Cerebellar nuclear complex (tissue), 1 donor: ENCODE data around the gene ZNF625.

Experiments used
- DNase-seq, 2 experiments: peaks; one replicate each; lab custom pipeline; 2025; lab: John Stamatoyannopoulos, UW

The ZNF625 gene

GRCh38 chr19:12156223-12157058 is at the start of gene ZNF625:
Gene ZNF625 (minus strand): TSS chr19:12156734. CDS start chr19:12156558, 176 bp downstream.
- DNase-seq = peak; percentile 50 to 86

GRCh38 chr19:12205296-12205695 is 48.8 kb upstream of the ZNF625 start:
- no peak for DNase-seq

GRCh38 chr19:12202250-12202649 is 45.7 kb upstream of the ZNF625 start:
- DNase-seq = no peak

GRCh38 chr19:12199757-12200419 is 43.4 kb upstream of the ZNF625 start:
- DNase-seq = no peak

- DNase-seq = no peak
Measured at GRCh38 chr19:12198136-12198535, 41.6 kb upstream of the ZNF625 start.

GRCh38 chr19:12194827-12195731 is 38.5 kb upstream of the ZNF625 start:
- DNase-seq = peak; percentile 39 to 75

- DNase-seq = no peak
Measured at GRCh38 chr19:12187625-12188024, 31.1 kb upstream of the ZNF625 start.

- DNase-seq = no peak
Measured at GRCh38 chr19:12180377-12180776, 23.8 kb upstream of the ZNF625 start.

- DNase-seq = no peak
Measured at GRCh38 chr19:12166626-12167025, 10.1 kb upstream of the ZNF625 start.

- DNase-seq = no peak
Measured at GRCh38 chr19:12163826-12164225, 7.3 kb upstream of the ZNF625 start.

- peak; percentile 55 to 76 for DNase-seq
Measured at GRCh38 chr19:12162882-12163806, 6.6 kb upstream of the ZNF625 start, which contains the start of gene ZNF136. Gene ZNF136 (plus strand): TSS chr19:12163096. CDS start chr19:12163204, 108 bp downstream.

- DNase-seq = no peak
Measured at GRCh38 chr19:12162513-12162881, 6.0 kb upstream of the ZNF625 start.

- no peak for DNase-seq
Measured at GRCh38 chr19:12159773-12160414, 3.4 kb upstream of the ZNF625 start.

- DNase-seq = no peak
Measured at GRCh38 chr19:12155324-12155860, 1.1 kb downstream of the ZNF625 start.

GRCh38 chr19:12145348-12145747 is 11.2 kb downstream of the ZNF625 start:
- DNase-seq = no peak

- DNase-seq = no peak
Measured at GRCh38 chr19:12141405-12141736, 15.2 kb downstream of the ZNF625 start.

- DNase-seq = peak in 1 of 2 experiments; percentile 60
Measured at GRCh38 chr19:12140545-12141404, 15.8 kb downstream of the ZNF625 start.

GRCh38 chr19:12139885-12140544 is 16.5 kb downstream of the ZNF625 start, which contains the start of gene ZNF20:
Gene ZNF20 (minus strand): TSS chr19:12140350. CDS start chr19:12140182, 168 bp downstream.
- peak; percentile 60 to 93 for DNase-seq

GRCh38 chr19:12139269-12139668 is 17.3 kb downstream of the ZNF625 start:
- no peak for DNase-seq
